Heart right ventricle (tissue), 16 donors: ENCODE measurements around the gene FIBIN. TPM values are rescaled to one million over a fixed set of nuclear protein-coding genes. Genes with fewer than 3 reads are reported as not detected.

Experiments
- ATAC-seq, 8 donors: fragments of 200-7000 bp; cut with Tn5 transposase; one replicate each; pipeline ENCODE4 v1.9.1; 2020; ENCODE audit warnings: mild to moderate bottlenecking in 8 of 8, moderate library complexity in 8 of 8, moderate number of reproducible peaks in 1 of 8
- DNase-seq, 2 donors: peaks; one replicate each; pipeline ENCODE4 v3.0.0-alpha.2; 2020
- H3K27ac ChIP-seq, 10 donors: fragments of 200-600 bp; sonication (generic) in 2 of 10; one replicate each; pipeline versions ENCODE4 v1.5.0 to v1.8.0; 2020 to 2022; ENCODE audit warnings: mild to moderate bottlenecking in 3 of 10
- H3K27me3 ChIP-seq, 7 donors: fragments of 200-600 bp; one replicate each; pipeline ENCODE4 v1.8.0; 2021 to 2022; ENCODE audit warnings: mild to moderate bottlenecking in 2 of 7
- H3K36me3 ChIP-seq, 9 donors: fragments of 200-600 bp; sonication (generic) in 1 of 9; one replicate each; pipeline versions ENCODE4 v1.5.0 to v1.8.0; 2020 to 2022; ENCODE audit warnings: mild to moderate bottlenecking in 2 of 9
- H3K4me1 ChIP-seq, 9 donors: fragments of 200-600 bp; sonication (generic) in 1 of 9; one replicate each; pipeline versions ENCODE4 v1.5.0 to v1.8.0; 2020 to 2022; ENCODE audit warnings: mild to moderate bottlenecking in 4 of 9
- H3K4me3 ChIP-seq, 10 donors: fragments of 200-600 bp; sonication (generic) in 2 of 10; one replicate each; pipeline versions ENCODE4 v1.5.0 to v1.8.0; 2020 to 2022; ENCODE audit warnings: mild to moderate bottlenecking in 7 of 10, moderate library complexity in 2 of 10
- H3K9me3 ChIP-seq, 11 donors: fragments of 200-600 bp in 10 of 11; sonication (generic) in 2 of 11; one replicate each; pipeline versions ENCODE4 v1.5.0 to v1.8.0; 2013 to 2022; ENCODE audit warnings: mild to moderate bottlenecking in 2 of 11, control low read depth in 1 of 11, moderate library complexity in 1 of 11
- CTCF ChIP-seq, 9 donors: fragments of 200-600 bp; sonication (generic) in 2 of 9; IDR thresholded peaks; one replicate each; pipeline versions ENCODE4 v1.5.0 to v1.8.0; 2021 to 2022; ENCODE audit warnings: antibody characterized with exemption in 9 of 9, mild to moderate bottlenecking in 5 of 9, moderate library complexity in 1 of 9
- WGBS, 2 donors: extraction: QIAGEN DNeasy Blood & Tissue Kit; methylation state at CpG; one replicate each; pipeline ENCODE4 v1.1.7; 2013; ENCODE audit warnings: inconsistent platforms in 1 of 2; 5-methylcytosine and 5-hydroxymethylcytosine counted together
- intact Hi-C, 10 donors: fragments of 100-400 bp; cut with DNase I; formaldehyde crosslinking; loops; one replicate each; pipeline versions ENCODE4 v1.11.1 to v1.14.2; 2022
- long read RNA-seq, 3 donors: library from polyadenylated mRNA; unstranded; transcript quantifications; one replicate each; pipeline ENCODE4 v2.0.0, GENCODE V29; 2020 to 2021
- polyA plus RNA-seq, 2 donors: library from polyadenylated mRNA; stranded (reverse); fragments of 200-250 nt; gene quantifications; one replicate each; pipeline ENCODE4 v1.2.3, GENCODE V29; 2013
- total RNA-seq, 10 donors: library from RNA; stranded (reverse); fragmentation: NEBNext Ultra II Directional in 3 of 10; extraction: Animal tissue kit (Norgen Biotek cat#: 25700) in 3 of 10; gene quantifications; one replicate each; pipeline versions ENCODE4 v1.2.1 to v1.2.4, GENCODE V29; 2021 to 2023
- donor health status: Arrhythmogenic right ventricular cardiomyopathy.
- donor health status: ischemic (EF 13 %, LVEDD 7.1; RV severe dilation, severe dysfunction).
- donor health status: healthy with polysubstance abuse.
- donor health status: DM: no; HTN: yes; CAD: no.
- donor health status: DM: no; HTN: no; CAD: no.
- donor health status: ischemic (EF 25% LVEDD 6.9; RV normal size, moderate dysfunction).
- donor health status: ischemic (EF 25% LVEDD 5.7; RV mildly dilated, moderate dysfunction).
- donor health status: healthy.
- donor health status: DM: yes; HTN: yes; CAD: no.
- donor health status: Ischemic cardiomyopathy.
- donor health status: ischemic (EF 35%, LVEDD 5.7; RV mildly dilated, moderate dysfunction).
- donor health status: nonischemic (EF 11% LVEDD 7.7; RV severe dilation, severe dysfunction).
- donor health status: DM: yes; HTN: yes; CAD: no.
- donor health status: PGD.
- donor health status: ischemic (EF 29% LVEDD 5.4; RV normal size, mild dysfunction).
- donor health status: nonischemic (EF 23%, LVEDD 6.1; RV moderate dilation, normal function).

FIBIN gene
- 10 to 100 TPM in 1 of 10 donors, 1 to 10 TPM in 9; 3.5 to 13.8 (median 6.8) TPM for total RNA-seq
- polyA plus RNA-seq: 1 to 10 TPM; 5.1 TPM
- long read RNA-seq, donor 1, transcript FIBIN-201 (1 exons, 1,938 nt): major isoform, 10 of 10 reads
- long read RNA-seq, donor 1, partial matches to known transcripts: 0 of 10 reads
- long read RNA-seq, donor 1, other reads (novel, unspliced or antisense): 0 of 10 reads
- long read RNA-seq, donor 2, transcript FIBIN-201 (1 exons, 1,938 nt): major isoform, 9 of 9 reads
- long read RNA-seq, donor 2, partial matches to known transcripts: 0 of 9 reads
- long read RNA-seq, donor 2, other reads (novel, unspliced or antisense): 0 of 9 reads
- long read RNA-seq, donor 3, transcript FIBIN-201 (1 exons, 1,938 nt): major isoform, 11 of 11 reads
- long read RNA-seq, donor 3, partial matches to known transcripts: 0 of 11 reads
- long read RNA-seq, donor 3, other reads (novel, unspliced or antisense): 0 of 11 reads

DNA sequence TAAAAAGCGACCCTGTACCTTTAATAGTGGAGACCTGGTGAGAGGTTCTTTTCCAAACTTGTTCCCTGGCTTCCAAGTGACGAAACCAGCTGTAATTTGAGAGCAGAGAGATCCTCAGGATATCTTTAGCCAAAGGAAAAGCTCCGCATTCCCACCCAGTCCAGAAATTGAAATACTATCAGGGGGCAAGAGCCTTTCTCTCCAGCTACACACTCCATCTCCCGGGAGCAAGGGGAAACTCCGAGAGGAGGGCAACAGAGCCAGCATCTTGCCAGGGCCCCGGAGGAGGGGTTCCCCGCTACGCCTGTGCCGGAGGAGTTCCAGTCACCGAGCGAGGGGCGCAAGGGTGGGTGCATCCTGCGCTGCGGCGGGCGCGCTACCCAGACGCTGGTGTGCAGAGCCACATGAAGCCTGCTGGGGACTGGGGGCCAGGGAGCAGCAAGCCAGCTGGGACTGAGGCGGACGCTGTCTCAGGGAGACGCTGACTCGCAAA is at the start of gene FIBIN:
Gene FIBIN (plus strand): TSS at position 148 of the 493 bp plus-strand sequence. CDS start 415 bp downstream, outside the sequence.
- ATAC-seq (peak; percentile 31 to 69 (median 56)), DNase-seq (peak; percentile 24 to 27)
- Histone ChIP-seq H3K4me3 (peak within 1 kb of the TSS; percentile 19 to 64 (median 52)), H3K36me3 (no peaks in the 10 kb centered on the region), H3K27me3 (peaks cover 0 to 20% (median 6%) of the 10 kb centered on the region in 7 donors), H3K4me1 (peaks cover 0 to 13% (median 0%) of the 10 kb centered on the region in 9 donors), H3K27ac (peak within 1 kb of the TSS; percentile 49 to 88 (median 80)), H3K9me3 (no peaks in the 10 kb centered on the region)
- TF ChIP-seq CTCF (IDR thresholded peaks at IDR 0.05): no peak
- WGBS, 2 donors: 5 to 7% methylated on average over 22 of the region's 22 CpGs
- intact Hi-C loops: loop anchor here in 2 of 10 donors (10.0 kb wide), 3 partner anchors 121 to 239 kb away; no protein-coding TSS in a partner anchor

GRCh38 chr11:26944866-26945664 is 48.8 kb upstream of the FIBIN start:
- ATAC-seq (no peak), DNase-seq (no peak)
- Histone ChIP-seq H3K4me3 (no peak overlapping the region), H3K27ac (no peak overlapping the region), H3K36me3 (no peaks in the 10 kb centered on the region), H3K27me3 (no peaks in the 10 kb centered on the region), H3K9me3 (no peaks in the 10 kb centered on the region), H3K4me1 (peaks cover 0 to 9% (median 0%) of the 10 kb centered on the region in 9 donors)
- intact Hi-C loops: loop anchor here in 1 of 10 donors (5.0 kb wide), 1 partner anchor 98 kb away; no protein-coding TSS in a partner anchor
- 37 to 47% methylated on average over 3 of the region's 3 CpGs for WGBS, 2 donors
- TF ChIP-seq CTCF (IDR thresholded peaks at IDR 0.05): no peak

DNA sequence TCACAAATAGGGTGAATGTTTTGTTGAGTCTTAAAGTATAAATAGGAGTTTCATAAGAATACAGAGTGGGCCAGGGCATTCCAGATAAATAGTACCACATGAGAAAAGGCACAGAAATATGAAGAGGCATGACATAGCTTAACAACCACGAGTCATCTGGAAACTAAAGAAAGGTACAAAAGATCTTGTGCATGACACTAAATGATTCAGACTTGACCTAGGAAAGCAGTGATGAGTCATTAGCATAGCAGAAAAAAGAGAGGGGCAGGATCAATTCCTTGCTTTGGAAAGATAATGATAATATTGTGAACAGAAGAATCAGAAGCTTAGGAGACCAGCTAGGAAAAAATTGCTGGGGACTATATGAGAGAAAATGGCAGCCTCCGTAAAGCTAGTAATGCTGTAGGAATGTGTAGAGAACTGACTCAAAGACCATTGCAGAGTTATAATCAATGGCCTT is 47.6 kb upstream of the FIBIN start:
- no peak for DNase-seq
- H3K9me3 ChIP-seq: no peaks in the 10 kb centered on the region
- TF ChIP-seq CTCF (IDR thresholded peaks at IDR 0.05): no peak
- 73 to 81% methylated on average over 2 of the region's 2 CpGs for WGBS, 2 donors
- peak overlapping the region in 3 of 10 donors; percentile 41 to 72 (median 48) for H3K27ac ChIP-seq
- no peak overlapping the region for H3K4me3 ChIP-seq
- H3K4me1 ChIP-seq: peaks cover 0 to 9% (median 0%) of the 10 kb centered on the region in 9 donors
- H3K36me3 ChIP-seq: no peaks in the 10 kb centered on the region
- no peak for ATAC-seq
- no peaks in the 10 kb centered on the region for H3K27me3 ChIP-seq
- intact Hi-C loops: loop anchor here in 1 of 10 donors (5.0 kb wide), 1 partner anchor 99 kb away; no protein-coding TSS in a partner anchor
